OCI-LY7 (cell line): ENCODE measurements around the gene DHFR.

Source experiments
- EZH2phosphoT487 ChIP-seq: fragments of 200-600 bp; sonication (generic); IDR thresholded peaks from 2 replicates; pipeline ENCODE4 v1.6.1; 2018; ENCODE audit warnings: low read depth, borderline replicate concordance, mild to moderate bottlenecking, mixed run types, antibody characterized with exemption, low read length, moderate library complexity, mixed read lengths
- TF ChIP-seq, protein P1 (sequence below): fragments of 200-600 bp; sonication (generic); conservative IDR thresholded peaks from 2 replicates; pipeline ENCODE4 v1.5.1; 2014; ENCODE audit warnings: mild to moderate bottlenecking, antibody characterized with exemption, low read length, moderate library complexity, mixed read lengths

DNA sequence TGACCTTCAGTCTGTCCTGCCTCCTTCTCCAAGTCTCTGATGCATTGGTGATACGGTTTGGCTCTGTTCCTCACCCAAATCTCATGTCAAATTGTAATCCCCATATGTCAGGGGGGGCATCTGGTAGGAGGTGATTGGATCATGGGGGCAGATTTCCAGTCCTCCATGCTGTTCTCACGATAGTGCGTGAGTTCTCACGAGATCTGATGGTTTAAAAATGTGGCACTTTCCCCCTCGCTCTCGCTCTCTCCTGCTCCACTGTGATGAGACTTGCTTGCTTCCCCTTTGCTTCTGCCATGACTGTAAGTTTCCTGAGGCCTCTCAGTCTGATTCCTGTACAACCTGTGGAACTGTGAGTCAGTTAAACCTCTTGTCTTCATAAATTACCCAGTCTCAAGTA, 70.0 kb downstream of the DHFR start:
- TF ChIP-seq, protein P1, sequence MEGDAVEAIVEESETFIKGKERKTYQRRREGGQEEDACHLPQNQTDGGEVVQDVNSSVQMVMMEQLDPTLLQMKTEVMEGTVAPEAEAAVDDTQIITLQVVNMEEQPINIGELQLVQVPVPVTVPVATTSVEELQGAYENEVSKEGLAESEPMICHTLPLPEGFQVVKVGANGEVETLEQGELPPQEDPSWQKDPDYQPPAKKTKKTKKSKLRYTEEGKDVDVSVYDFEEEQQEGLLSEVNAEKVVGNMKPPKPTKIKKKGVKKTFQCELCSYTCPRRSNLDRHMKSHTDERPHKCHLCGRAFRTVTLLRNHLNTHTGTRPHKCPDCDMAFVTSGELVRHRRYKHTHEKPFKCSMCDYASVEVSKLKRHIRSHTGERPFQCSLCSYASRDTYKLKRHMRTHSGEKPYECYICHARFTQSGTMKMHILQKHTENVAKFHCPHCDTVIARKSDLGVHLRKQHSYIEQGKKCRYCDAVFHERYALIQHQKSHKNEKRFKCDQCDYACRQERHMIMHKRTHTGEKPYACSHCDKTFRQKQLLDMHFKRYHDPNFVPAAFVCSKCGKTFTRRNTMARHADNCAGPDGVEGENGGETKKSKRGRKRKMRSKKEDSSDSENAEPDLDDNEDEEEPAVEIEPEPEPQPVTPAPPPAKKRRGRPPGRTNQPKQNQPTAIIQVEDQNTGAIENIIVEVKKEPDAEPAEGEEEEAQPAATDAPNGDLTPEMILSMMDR: no peak
- TF ChIP-seq EZH2phosphoT487: no peak
